Measurements from ENCODE around the gene PHETA2.

The PHETA2 gene

GRCh38 chr22:42074846-42075676 lies 1.0 kb downstream of the PHETA2 start:
- in situ Hi-C loops (cut with MboI; ENCODE audit: low pct_unique_long_range_greater_than_20kb, low sequenced_read_pairs, unreplicated experiment), result loop anchor here (10.0 kb wide), 1 partner anchor 90 kb away; no protein-coding TSS in a partner anchor
- TF ChIP-seq, protein P1, sequence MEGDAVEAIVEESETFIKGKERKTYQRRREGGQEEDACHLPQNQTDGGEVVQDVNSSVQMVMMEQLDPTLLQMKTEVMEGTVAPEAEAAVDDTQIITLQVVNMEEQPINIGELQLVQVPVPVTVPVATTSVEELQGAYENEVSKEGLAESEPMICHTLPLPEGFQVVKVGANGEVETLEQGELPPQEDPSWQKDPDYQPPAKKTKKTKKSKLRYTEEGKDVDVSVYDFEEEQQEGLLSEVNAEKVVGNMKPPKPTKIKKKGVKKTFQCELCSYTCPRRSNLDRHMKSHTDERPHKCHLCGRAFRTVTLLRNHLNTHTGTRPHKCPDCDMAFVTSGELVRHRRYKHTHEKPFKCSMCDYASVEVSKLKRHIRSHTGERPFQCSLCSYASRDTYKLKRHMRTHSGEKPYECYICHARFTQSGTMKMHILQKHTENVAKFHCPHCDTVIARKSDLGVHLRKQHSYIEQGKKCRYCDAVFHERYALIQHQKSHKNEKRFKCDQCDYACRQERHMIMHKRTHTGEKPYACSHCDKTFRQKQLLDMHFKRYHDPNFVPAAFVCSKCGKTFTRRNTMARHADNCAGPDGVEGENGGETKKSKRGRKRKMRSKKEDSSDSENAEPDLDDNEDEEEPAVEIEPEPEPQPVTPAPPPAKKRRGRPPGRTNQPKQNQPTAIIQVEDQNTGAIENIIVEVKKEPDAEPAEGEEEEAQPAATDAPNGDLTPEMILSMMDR (IDR thresholded peaks at IDR 0.05; ENCODE audit: extremely low read depth, insufficient read depth, missing control alignments), result no peak
- no peak for DNase-seq (ENCODE audit: low spot score)

DNA sequence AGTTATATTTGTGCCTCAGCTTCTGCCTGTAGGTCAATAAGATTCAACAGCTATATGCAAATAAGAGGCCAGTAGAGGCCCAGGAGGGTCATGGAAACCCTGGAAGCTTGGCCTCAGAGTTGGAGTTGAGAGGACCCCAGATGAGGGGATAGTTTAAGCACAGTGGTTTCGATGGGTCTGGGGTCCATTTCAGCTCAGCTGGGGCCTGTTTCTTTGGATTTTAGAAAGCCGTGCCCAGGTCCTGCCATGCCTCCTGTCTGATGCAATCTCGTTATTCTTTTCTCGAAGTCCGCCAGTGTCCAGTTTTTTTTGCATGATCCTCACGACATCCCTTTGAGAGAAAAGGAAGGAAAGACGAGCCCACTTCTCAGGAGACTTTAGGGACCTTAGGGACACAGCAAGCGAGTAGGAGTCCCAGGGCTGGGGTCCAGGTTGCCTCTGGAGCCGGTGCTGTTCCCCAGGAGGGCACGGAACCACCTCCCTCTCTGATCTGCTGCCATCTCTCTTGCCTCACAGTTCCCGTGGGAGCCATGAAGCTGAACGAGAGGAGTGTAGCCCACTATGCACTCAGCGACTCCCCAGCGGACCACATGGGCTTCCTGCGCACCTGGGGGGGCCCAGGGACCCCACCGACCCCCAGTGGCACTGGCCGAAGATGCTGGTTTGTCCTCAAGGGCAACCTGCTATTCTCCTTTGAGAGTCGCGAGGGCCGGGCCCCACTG lies 2.9 kb downstream of the PHETA2 start:
- TF ChIP-seq, protein P1 (IDR thresholded peaks at IDR 0.05; ENCODE audit: extremely low read depth, insufficient read depth, missing control alignments), result no peak
- in situ Hi-C loops (cut with MboI; ENCODE audit: low pct_unique_long_range_greater_than_20kb, low sequenced_read_pairs, unreplicated experiment), result loop anchor here (10.0 kb wide), 1 partner anchor 92 kb away; no protein-coding TSS in a partner anchor

DNA sequence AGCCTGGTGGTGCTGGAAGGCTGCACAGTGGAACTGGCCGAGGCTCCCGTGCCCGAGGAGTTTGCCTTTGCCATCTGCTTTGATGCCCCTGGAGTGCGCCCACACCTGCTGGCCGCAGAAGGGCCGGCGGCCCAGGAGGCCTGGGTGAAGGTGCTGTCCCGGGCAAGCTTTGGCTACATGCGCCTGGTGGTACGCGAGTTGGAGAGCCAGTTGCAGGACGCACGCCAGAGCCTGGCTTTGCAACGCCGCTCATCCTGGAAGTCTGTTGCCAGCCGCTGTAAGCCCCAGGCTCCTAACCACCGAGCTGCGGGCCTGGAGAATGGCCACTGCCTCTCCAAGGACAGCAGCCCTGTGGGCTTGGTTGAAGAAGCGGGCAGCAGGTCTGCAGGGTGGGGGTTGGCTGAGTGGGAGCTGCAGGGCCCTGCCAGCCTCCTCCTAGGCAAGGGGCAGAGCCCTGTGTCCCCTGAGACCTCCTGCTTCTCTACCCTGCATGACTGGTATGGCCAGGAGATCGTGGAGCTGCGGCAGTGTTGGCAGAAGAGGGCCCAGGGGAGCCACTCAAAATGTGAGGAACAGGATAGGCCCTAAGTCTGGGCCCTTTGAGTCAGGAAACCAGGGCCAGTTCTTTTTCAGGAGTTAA lies 3.6 kb downstream of the PHETA2 start:
- TF ChIP-seq, protein P1 (IDR thresholded peaks at IDR 0.05; ENCODE audit: extremely low read depth, insufficient read depth, missing control alignments), result no peak
- in situ Hi-C loops (cut with MboI; ENCODE audit: low pct_unique_long_range_greater_than_20kb, low sequenced_read_pairs, unreplicated experiment), result loop anchor here (10.0 kb wide), 1 partner anchor 93 kb away; no protein-coding TSS in a partner anchor
- no peak for DNase-seq (ENCODE audit: low spot score)

More for the DNA sequence above, 2.9 kb downstream of the PHETA2 start:
- DNase-seq (ENCODE audit: low spot score), result no peak

DNA sequence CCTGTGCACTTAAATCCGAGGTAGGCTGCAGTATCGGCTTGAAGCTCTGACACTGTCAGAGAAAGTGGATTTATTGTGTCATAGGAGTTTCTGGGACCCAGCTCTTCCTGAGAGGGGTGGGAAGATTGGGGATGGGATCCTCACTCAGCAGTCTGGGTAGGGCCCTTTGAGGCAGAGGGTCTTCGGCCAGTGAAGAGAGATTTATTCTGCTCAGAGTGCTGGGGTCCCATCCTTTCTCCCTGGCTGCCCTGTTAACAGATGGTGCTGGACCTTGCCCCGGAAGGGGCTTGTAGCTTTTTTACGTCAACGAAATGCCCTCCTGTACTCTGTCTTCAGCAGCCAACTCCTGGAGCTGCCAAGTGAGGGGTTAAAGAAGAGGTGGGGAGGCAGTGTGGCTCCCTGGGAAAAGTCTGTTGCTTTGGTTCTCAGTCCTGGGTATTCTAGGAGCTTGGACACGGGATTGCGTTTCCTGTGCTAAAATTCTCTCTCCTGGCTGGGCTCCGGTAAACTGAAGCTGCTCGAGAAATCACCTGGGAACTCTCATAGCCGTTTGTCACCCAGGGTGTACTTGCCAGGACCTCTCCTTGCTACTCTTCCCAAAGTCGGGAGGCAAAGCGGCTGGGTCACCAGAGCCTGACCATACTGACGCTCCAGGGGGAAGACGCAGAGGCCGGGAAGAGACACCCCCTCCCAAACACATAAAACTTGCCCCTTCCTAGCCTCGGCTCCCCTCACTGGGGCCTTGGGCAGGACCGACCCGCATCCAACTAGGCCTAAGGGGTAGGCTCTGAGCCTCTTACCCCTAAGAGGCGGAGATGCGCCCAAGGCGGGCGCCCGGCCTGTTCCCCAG lies 4.6 kb downstream of the PHETA2 start:
- TF ChIP-seq, protein P1 (IDR thresholded peaks at IDR 0.05; ENCODE audit: extremely low read depth, insufficient read depth, missing control alignments), result no peak
- no peak for DNase-seq (ENCODE audit: low spot score)
- in situ Hi-C loops (cut with MboI; ENCODE audit: low pct_unique_long_range_greater_than_20kb, low sequenced_read_pairs, unreplicated experiment), result loop anchor here (10.0 kb wide), 1 partner anchor 94 kb away; no protein-coding TSS in a partner anchor

DNA sequence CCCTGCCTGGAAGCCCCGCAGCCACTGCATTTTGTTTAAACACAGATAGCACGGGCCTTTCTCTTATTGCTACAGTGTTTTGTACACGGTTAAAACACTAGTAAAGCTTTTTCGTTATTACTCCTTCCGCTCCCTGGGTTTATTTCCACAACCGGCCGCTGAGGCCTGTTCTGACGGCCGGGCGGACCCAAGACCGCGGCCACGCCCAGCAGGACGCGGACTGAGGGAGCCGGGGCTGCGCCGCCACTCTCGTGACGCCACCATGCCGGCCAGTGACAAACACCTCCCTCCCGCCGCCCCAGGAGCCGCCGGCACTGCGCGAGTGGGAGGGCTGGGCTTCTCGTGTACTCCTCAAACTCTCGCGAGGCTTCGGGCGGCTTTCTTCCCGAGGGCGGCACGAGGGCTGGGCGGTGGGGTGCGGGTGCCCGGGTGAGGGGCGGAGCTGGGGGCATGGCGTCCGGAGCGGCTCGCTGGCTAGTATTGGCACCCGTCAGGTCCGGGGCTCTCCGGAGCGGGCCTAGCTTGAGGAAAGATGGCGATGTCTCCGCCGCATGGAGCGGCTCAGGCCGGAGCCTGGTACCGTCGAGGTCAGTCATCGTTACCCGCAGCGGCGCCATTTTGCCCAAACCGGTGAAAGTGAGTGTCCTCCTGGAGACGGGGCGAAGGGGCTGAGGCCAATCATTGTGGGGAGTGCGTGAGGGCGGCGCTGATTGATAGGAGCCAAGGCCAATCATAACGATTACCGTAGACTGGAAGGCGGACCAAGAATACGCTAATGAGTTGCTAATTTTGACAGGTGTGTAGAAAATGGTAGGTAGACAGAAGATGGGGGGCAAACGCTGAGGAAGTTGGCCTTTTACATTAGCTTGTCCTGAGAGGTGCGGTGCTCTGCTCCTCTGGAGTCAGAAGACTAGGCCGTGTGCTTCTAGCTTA lies 5.5 kb downstream of the PHETA2 start, which contains the start of gene SMDT1:
TSS of gene SMDT1 (plus strand) at position 382 of the 933 bp plus-strand sequence. CDS start at position 451, 69 bp downstream.
- in situ Hi-C loops (cut with MboI; ENCODE audit: low pct_unique_long_range_greater_than_20kb, low sequenced_read_pairs, unreplicated experiment), result loop anchor here (10.0 kb wide), 1 partner anchor 95 kb away; no protein-coding TSS in a partner anchor
- TF ChIP-seq, protein P1 (IDR thresholded peaks at IDR 0.05; ENCODE audit: extremely low read depth, insufficient read depth, missing control alignments), result no peak
- peak; percentile 99 for DNase-seq (ENCODE audit: low spot score)

Data from GM13977 (cell line).